ENCODE measurements around the gene CGB1. TPM values are rescaled to one million over a fixed set of nuclear protein-coding genes. Genes with fewer than 3 reads are reported as not detected.

CGB1 gene
- total and polyA plus RNA-seq, 2 of the 13 experiments (the other 11 are each of a cell fraction or from before 2014, with no cell fraction given), result not detected

DNA sequence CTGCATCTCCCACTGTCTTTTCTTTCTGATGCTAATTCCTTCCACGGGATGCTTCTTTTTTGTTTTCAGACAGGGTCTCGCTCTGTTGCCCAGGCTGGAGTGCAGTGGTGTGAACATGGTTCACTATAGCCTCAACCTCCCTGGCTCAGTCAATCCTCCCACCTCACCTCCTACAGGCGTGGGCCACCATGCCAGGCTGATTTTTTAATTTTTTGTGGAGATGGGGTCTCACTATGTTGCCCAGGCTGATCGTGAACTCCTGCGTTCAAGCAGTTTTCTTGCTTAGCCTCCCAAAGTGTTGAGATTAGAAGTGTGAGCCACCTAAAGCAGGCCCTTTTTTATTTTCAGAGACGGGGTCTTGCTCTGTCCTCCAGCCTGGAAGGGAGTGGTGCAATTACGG is 48.4 kb downstream of the CGB1 start:
- no peaks in the 10 kb centered on the region for H3K9me3 ChIP-seq (ENCODE audit: low read length)
- no peak overlapping the region for H2AFZ ChIP-seq (ENCODE audit: low read length)
- H4K20me1 ChIP-seq (ENCODE audit: insufficient read depth, low read length), result no peaks in the 10 kb centered on the region
- BruUV-seq (replicated peaks), result no TSS peak
- POLR2A ChIA-PET, result no interaction called here
- H3K36me3 ChIP-seq (replicated peaks in 1 of 2; ENCODE audit: control insufficient read depth in 1 of 2, insufficient read depth in 2 of 2, low read length in 2 of 2), result peaks cover 13 to 40% of the 10 kb centered on the region in 2 experiments; a peak in 4 of 5 replicates
- no peak overlapping the region for H3K4me3 ChIP-seq (replicated peaks in 1 of 3; ENCODE audit: insufficient read depth in 1 of 3, low read depth in 2 of 3, low read length in 3 of 3)
- H3K27ac ChIP-seq (ENCODE audit: extremely low read length, insufficient read depth, low read length), result no peak overlapping the region
- no peaks in the 10 kb centered on the region; a peak in 1 of 5 replicates for H3K27me3 ChIP-seq (ENCODE audit: control insufficient read depth in 1 of 2, insufficient read depth in 2 of 2, low read length in 2 of 2)
- no peak overlapping the region for H3K4me2 ChIP-seq (ENCODE audit: low read depth, low read length)
- no peak for FAIRE-seq
- CTCF ChIA-PET (ENCODE audit: low intra/inter-chr PET ratio, low total read pairs), result no interaction called here
- DNase-seq (ENCODE audit: low spot score), result no peak
- peaks cover 28% of the 10 kb centered on the region for H3K79me2 ChIP-seq (ENCODE audit: insufficient read depth, low read length)
- intact Hi-C loops (cut with micrococcal nuclease; ENCODE audit: unreplicated experiment), result no loop called here
- no peak for ATAC-seq
- peaks cover 23% of the 10 kb centered on the region for H3K4me1 ChIP-seq (ENCODE audit: insufficient read depth, low read length)
- no peak overlapping the region for H3K9ac ChIP-seq (ENCODE audit: insufficient read depth, low read depth, low read length)
- TF ChIP-seq YY1 (IDR thresholded peaks at IDR 0.05; ENCODE audit: insufficient read depth, insufficient replicate concordance, low read depth, low read length) (no peak), LCORL (IDR thresholded peaks at IDR 0.05) (no peak), LCORL (CRISPR knock-in tag; IDR thresholded peaks at IDR 0.05) (no peak), NCOR1 (IDR thresholded peaks at IDR 0.05; ENCODE audit: borderline replicate concordance, low read length) (no peak), IKZF4 (CRISPR knock-in tag; IDR thresholded peaks at IDR 0.05; ENCODE audit: borderline replicate concordance, low read depth, not compliant biosample characterization) (no peak), HDAC2 (CRISPR knock-in tag; IDR thresholded peaks at IDR 0.05) (no peak), ZNF354B (CRISPR knock-in tag; IDR thresholded peaks at IDR 0.05) (no peak), FOXK1 (CRISPR knock-in tag; IDR thresholded peaks at IDR 0.05; ENCODE audit: borderline replicate concordance, low read depth) (no peak), ZBTB7A (CRISPR knock-in tag; IDR thresholded peaks at IDR 0.05) (no peak), RFXAP (CRISPR knock-in tag; IDR thresholded peaks at IDR 0.05; ENCODE audit: borderline replicate concordance) (no peak)
- TF ChIP-seq, protein P1, sequence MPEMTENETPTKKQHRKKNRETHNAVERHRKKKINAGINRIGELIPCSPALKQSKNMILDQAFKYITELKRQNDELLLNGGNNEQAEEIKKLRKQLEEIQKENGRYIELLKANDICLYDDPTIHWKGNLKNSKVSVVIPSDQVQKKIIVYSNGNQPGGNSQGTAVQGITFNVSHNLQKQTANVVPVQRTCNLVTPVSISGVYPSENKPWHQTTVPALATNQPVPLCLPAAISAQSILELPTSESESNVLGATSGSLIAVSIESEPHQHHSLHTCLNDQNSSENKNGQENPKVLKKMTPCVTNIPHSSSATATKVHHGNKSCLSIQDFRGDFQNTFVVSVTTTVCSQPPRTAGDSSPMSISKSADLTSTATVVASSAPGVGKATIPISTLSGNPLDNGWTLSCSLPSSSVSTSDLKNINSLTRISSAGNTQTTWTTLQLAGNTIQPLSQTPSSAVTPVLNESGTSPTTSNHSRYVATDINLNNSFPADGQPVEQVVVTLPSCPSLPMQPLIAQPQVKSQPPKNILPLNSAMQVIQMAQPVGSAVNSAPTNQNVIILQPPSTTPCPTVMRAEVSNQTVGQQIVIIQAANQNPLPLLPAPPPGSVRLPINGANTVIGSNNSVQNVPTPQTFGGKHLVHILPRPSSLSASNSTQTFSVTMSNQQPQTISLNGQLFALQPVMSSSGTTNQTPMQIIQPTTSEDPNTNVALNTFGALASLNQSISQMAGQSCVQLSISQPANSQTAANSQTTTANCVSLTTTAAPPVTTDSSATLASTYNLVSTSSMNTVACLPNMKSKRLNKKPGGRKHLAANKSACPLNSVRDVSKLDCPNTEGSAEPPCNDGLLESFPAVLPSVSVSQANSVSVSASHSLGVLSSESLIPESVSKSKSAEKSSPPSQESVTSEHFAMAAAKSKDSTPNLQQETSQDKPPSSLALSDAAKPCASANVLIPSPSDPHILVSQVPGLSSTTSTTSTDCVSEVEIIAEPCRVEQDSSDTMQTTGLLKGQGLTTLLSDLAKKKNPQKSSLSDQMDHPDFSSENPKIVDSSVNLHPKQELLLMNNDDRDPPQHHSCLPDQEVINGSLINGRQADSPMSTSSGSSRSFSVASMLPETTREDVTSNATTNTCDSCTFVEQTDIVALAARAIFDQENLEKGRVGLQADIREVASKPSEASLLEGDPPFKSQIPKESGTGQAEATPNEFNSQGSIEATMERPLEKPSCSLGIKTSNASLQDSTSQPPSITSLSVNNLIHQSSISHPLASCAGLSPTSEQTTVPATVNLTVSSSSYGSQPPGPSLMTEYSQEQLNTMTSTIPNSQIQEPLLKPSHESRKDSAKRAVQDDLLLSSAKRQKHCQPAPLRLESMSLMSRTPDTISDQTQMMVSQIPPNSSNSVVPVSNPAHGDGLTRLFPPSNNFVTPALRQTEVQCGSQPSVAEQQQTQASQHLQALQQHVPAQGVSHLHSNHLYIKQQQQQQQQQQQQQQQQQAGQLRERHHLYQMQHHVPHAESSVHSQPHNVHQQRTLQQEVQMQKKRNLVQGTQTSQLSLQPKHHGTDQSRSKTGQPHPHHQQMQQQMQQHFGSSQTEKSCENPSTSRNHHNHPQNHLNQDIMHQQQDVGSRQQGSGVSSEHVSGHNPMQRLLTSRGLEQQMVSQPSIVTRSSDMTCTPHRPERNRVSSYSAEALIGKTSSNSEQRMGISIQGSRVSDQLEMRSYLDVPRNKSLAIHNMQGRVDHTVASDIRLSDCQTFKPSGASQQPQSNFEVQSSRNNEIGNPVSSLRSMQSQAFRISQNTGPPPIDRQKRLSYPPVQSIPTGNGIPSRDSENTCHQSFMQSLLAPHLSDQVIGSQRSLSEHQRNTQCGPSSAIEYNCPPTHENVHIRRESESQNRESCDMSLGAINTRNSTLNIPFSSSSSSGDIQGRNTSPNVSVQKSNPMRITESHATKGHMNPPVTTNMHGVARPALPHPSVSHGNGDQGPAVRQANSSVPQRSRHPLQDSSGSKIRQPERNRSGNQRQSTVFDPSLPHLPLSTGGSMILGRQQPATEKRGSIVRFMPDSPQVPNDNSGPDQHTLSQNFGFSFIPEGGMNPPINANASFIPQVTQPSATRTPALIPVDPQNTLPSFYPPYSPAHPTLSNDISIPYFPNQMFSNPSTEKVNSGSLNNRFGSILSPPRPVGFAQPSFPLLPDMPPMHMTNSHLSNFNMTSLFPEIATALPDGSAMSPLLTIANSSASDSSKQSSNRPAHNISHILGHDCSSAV (CRISPR knock-in tag; IDR thresholded peaks at IDR 0.05; ENCODE audit: borderline replicate concordance), result no peak
- TF ChIP-seq, protein P2, sequence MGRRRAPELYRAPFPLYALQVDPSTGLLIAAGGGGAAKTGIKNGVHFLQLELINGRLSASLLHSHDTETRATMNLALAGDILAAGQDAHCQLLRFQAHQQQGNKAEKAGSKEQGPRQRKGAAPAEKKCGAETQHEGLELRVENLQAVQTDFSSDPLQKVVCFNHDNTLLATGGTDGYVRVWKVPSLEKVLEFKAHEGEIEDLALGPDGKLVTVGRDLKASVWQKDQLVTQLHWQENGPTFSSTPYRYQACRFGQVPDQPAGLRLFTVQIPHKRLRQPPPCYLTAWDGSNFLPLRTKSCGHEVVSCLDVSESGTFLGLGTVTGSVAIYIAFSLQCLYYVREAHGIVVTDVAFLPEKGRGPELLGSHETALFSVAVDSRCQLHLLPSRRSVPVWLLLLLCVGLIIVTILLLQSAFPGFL (CRISPR knock-in tag; IDR thresholded peaks at IDR 0.05), result no peak
- in situ Hi-C loops (cut with HindIII; ENCODE audit: extremely low pct_ligation_motif_present, low pct_unique_long_range_greater_than_20kb), result no loop called here
- 95% methylated on average over 7 of the region's 7 CpGs for WGBS (ENCODE audit: low lambda C conversion rate)
